Neuronal stem cell (in vitro differentiated cells): ENCODE data around the gene NPAS3.

Experiments
- DNase-seq: peaks from one replicate; pipeline ENCODE4 v3.0.0-alpha.2; 2013; ENCODE audit warnings: low spot score
- H2AFZ ChIP-seq: one replicate; pipeline ENCODE4 v1.6.1; 2013; ENCODE audit warnings: mild to moderate bottlenecking, low read length, inconsistent platforms
- H2AK5ac ChIP-seq: 2 replicates; pipeline ENCODE4 v1.6.1; 2013; ENCODE audit warnings: low read depth, mild to moderate bottlenecking, inconsistent platforms, low read length, moderate library complexity, mixed read lengths
- H2BK120ac ChIP-seq: 2 replicates; pipeline ENCODE4 v1.6.1; 2013; ENCODE audit warnings: low read depth, mild to moderate bottlenecking, inconsistent platforms, low read length, moderate library complexity, mixed read lengths
- H2BK12ac ChIP-seq: one replicate; pipeline ENCODE4 v1.6.1; 2013; ENCODE audit warnings: low read length, inconsistent platforms
- H2BK15ac ChIP-seq: 2 replicates; pipeline ENCODE4 v1.6.1; 2013; ENCODE audit warnings: mild to moderate bottlenecking, low read length, inconsistent platforms, mixed read lengths
- H2BK5ac ChIP-seq: one replicate; pipeline ENCODE4 v1.6.1; 2013; ENCODE audit warnings: inconsistent platforms, mild to moderate bottlenecking, low read length, moderate library complexity
- H3K14ac ChIP-seq: one replicate; pipeline ENCODE4 v1.6.1; 2013; ENCODE audit warnings: low read length, inconsistent platforms
- H3K18ac ChIP-seq: 2 replicates; pipeline ENCODE4 v1.6.1; 2013; ENCODE audit warnings: low read length, inconsistent platforms
- H3K23ac ChIP-seq: 2 replicates; pipeline ENCODE4 v1.6.1; 2013; ENCODE audit warnings: low read depth, mild to moderate bottlenecking, mixed read lengths, low read length, inconsistent platforms; ENCODE audit not compliant: poor library complexity
- H3K27ac ChIP-seq: replicated peaks from 3 replicates; pipeline ENCODE4 v1.5.1; 2013; ENCODE audit warnings: low read length, inconsistent platforms
- H3K27me3 ChIP-seq, 3 experiments: 2 replicates each; pipeline ENCODE4 v1.6.1; 2013; ENCODE audit warnings: low read length in 3 of 3, mild to moderate bottlenecking in 2 of 3, inconsistent platforms in 1 of 3, low read depth in 1 of 3, mixed read lengths in 1 of 3, moderate library complexity in 1 of 3; ENCODE audit not compliant: control insufficient read depth in 3 of 3, insufficient read depth in 3 of 3
- H3K36me3 ChIP-seq, 2 donors: replicated peaks in 1 of 2; 2 replicates each; pipeline ENCODE4 v1.6.1; 2013; ENCODE audit warnings: low read length in 2 of 2; ENCODE audit not compliant: control insufficient read depth in 2 of 2, insufficient read depth in 2 of 2
- H3K4ac ChIP-seq: 2 replicates; pipeline ENCODE4 v1.6.1; 2013; ENCODE audit warnings: inconsistent platforms, mild to moderate bottlenecking, low read length, moderate library complexity
- H3K4me1 ChIP-seq, 2 donors: 1 replicate in 1 of 2; 2 replicates in 1 of 2; pipeline ENCODE4 v1.6.1; 2013; ENCODE audit warnings: low read length in 2 of 2, low read depth in 1 of 2; ENCODE audit not compliant: control insufficient read depth in 2 of 2, insufficient read depth in 1 of 2
- H3K4me2 ChIP-seq: one replicate; pipeline ENCODE4 v1.6.1; 2013; ENCODE audit warnings: mild to moderate bottlenecking, low read length, inconsistent platforms; ENCODE audit not compliant: insufficient read depth, poor library complexity, severe bottlenecking
- H3K4me3 ChIP-seq, 2 donors: 2 replicates each; pipeline ENCODE4 v1.5.1; 2013; ENCODE audit warnings: low read length in 2 of 2, mild to moderate bottlenecking in 2 of 2, inconsistent platforms in 1 of 2, moderate library complexity in 1 of 2
- H3K79me1 ChIP-seq: one replicate; pipeline ENCODE4 v1.6.1; 2013; ENCODE audit warnings: low read depth, mild to moderate bottlenecking, inconsistent platforms, low read length, moderate library complexity
- H3K9ac ChIP-seq: one replicate; pipeline ENCODE4 v1.6.1; 2013; ENCODE audit warnings: mild to moderate bottlenecking, low read depth, low read length, inconsistent platforms; ENCODE audit not compliant: poor library complexity
- H3K9me3 ChIP-seq, 2 donors: replicated peaks in 1 of 2; 2 replicates each; pipeline versions ENCODE3 to v1.6.1; 2013; ENCODE audit warnings: low read length in 2 of 2, mild to moderate bottlenecking in 2 of 2, inconsistent platforms in 1 of 2, low read depth in 1 of 2, mixed read lengths in 1 of 2, moderate library complexity in 1 of 2; ENCODE audit not compliant: control insufficient read depth in 2 of 2, insufficient read depth in 1 of 2
- H4K8ac ChIP-seq: one replicate; pipeline ENCODE4 v1.6.1; 2013; ENCODE audit warnings: low read depth, mild to moderate bottlenecking, inconsistent platforms, low read length, moderate library complexity
- H4K91ac ChIP-seq: one replicate; pipeline ENCODE4 v1.6.1; 2013; ENCODE audit warnings: low read length, low read depth, mild to moderate bottlenecking, inconsistent platforms; ENCODE audit not compliant: poor library complexity
- WGBS, 2 donors: extraction: QIAGEN DNeasy Blood & Tissue Kit; methylation state at CpG; one replicate each; pipeline ENCODE4 v1.1.7; 2013; ENCODE audit warnings: missing lambda C conversion rate in 2 of 2, mixed read lengths in 1 of 2; ENCODE audit not compliant: insufficient read length in 2 of 2, insufficient replicate concordance in 1 of 2; ENCODE audit errors: extremely low coverage in 2 of 2; 5-methylcytosine and 5-hydroxymethylcytosine counted together

Gene NPAS3

GRCh38 chr14:33207467-33208017 lies 268.9 kb downstream of the NPAS3 start:
- no peak overlapping the region for H4K91ac ChIP-seq
- H3K9ac ChIP-seq: no peak overlapping the region
- H3K23ac ChIP-seq: no peak overlapping the region
- no peak overlapping the region for H3K14ac ChIP-seq
- H2AFZ ChIP-seq: no peak overlapping the region
- H3K27ac ChIP-seq: no peak overlapping the region
- H3K4ac ChIP-seq: no peak overlapping the region
- H2BK120ac ChIP-seq: no peak overlapping the region
- H3K9me3 ChIP-seq: peaks cover 0 to 4% of the 10 kb centered on the region in 2 donors
- H3K27me3 ChIP-seq: no peaks in the 10 kb centered on the region
- no peak overlapping the region for H3K18ac ChIP-seq
- H2BK15ac ChIP-seq: no peak overlapping the region
- WGBS, 2 donors: no CpG with 5 or more reads among the region's 1 CpG
- peaks cover 0 to 7% of the 10 kb centered on the region in 2 donors for H3K36me3 ChIP-seq
- no peak overlapping the region for H2AK5ac ChIP-seq
- no peak overlapping the region for H3K4me2 ChIP-seq
- H4K8ac ChIP-seq: no peak overlapping the region
- H3K4me1 ChIP-seq: peaks cover 0 to 18% of the 10 kb centered on the region in 2 donors
- no peak overlapping the region for H3K4me3 ChIP-seq
- no peak for DNase-seq
- no peak overlapping the region for H2BK12ac ChIP-seq
- no peaks in the 10 kb centered on the region for H3K79me1 ChIP-seq
- no peak overlapping the region for H2BK5ac ChIP-seq

GRCh38 chr14:33210311-33210710 lies 271.6 kb downstream of the NPAS3 start:
- H3K4me1 ChIP-seq: peaks cover 0 to 17% of the 10 kb centered on the region in 2 donors
- no peak overlapping the region for H2AFZ ChIP-seq
- H2BK12ac ChIP-seq: no peak overlapping the region
- no peak overlapping the region for H4K91ac ChIP-seq
- H3K79me1 ChIP-seq: no peaks in the 10 kb centered on the region
- no peak overlapping the region for H3K14ac ChIP-seq
- H3K18ac ChIP-seq: no peak overlapping the region
- H3K4me3 ChIP-seq: no peak overlapping the region
- no peak overlapping the region for H3K4me2 ChIP-seq
- H3K27me3 ChIP-seq: no peaks in the 10 kb centered on the region
- no peak overlapping the region for H3K4ac ChIP-seq
- no peak overlapping the region for H4K8ac ChIP-seq
- peak; percentile 33 for DNase-seq
- no peak overlapping the region for H3K9ac ChIP-seq
- H2BK5ac ChIP-seq: no peak overlapping the region
- H3K9me3 ChIP-seq: no peaks in the 10 kb centered on the region
- H3K36me3 ChIP-seq: peaks cover 0 to 6% of the 10 kb centered on the region in 2 donors
- H2BK120ac ChIP-seq: no peak overlapping the region
- H3K23ac ChIP-seq: no peak overlapping the region
- H2AK5ac ChIP-seq: no peak overlapping the region
- no peak overlapping the region for H2BK15ac ChIP-seq
- H3K27ac ChIP-seq: no peak overlapping the region

- Histone ChIP-seq H2AK5ac (no peak overlapping the region), H3K79me1 (no peaks in the 10 kb centered on the region), H3K27me3 (no peaks in the 10 kb centered on the region), H3K4me1 (no peaks in the 10 kb centered on the region), H3K4ac (no peak overlapping the region), H2BK15ac (no peak overlapping the region), H3K36me3 (peaks cover 0 to 83% of the 10 kb centered on the region in 2 donors), H3K18ac (no peak overlapping the region), H2BK5ac (no peak overlapping the region), H3K27ac (no peak overlapping the region), H2AFZ (no peak overlapping the region), H2BK120ac (no peak overlapping the region), H3K23ac (no peak overlapping the region), H3K14ac (no peak overlapping the region), H3K4me3 (no peak overlapping the region), H4K8ac (no peak overlapping the region), H3K4me2 (no peak overlapping the region), H3K9ac (no peak overlapping the region), H3K9me3 (no peaks in the 10 kb centered on the region), H2BK12ac (no peak overlapping the region), H4K91ac (no peak overlapping the region)
- DNase-seq: no peak
- no CpG with 5 or more reads among the region's 2 CpGs for WGBS, 2 donors
Observed at GRCh38 chr14:33218026-33218425, 279.3 kb downstream of the NPAS3 start.

- H3K27ac ChIP-seq: no peak overlapping the region
Observed at GRCh38 chr14:33219957-33220356, 281.3 kb downstream of the NPAS3 start.

More at GRCh38 chr14:33219957-33220356, 281.3 kb downstream of the NPAS3 start:
- no peak overlapping the region for H2BK12ac ChIP-seq
- H4K8ac ChIP-seq: no peak overlapping the region
- H3K23ac ChIP-seq: no peak overlapping the region
- H3K14ac ChIP-seq: no peak overlapping the region
- no peak overlapping the region for H2BK5ac ChIP-seq
- no peaks in the 10 kb centered on the region for H3K27me3 ChIP-seq
- no peaks in the 10 kb centered on the region for H3K4me1 ChIP-seq
- no peak overlapping the region for H2AK5ac ChIP-seq
- no peak overlapping the region for H2AFZ ChIP-seq
- H3K9ac ChIP-seq: no peak overlapping the region
- no peak overlapping the region for H3K4ac ChIP-seq
- peaks cover 0 to 91% of the 10 kb centered on the region in 2 donors for H3K36me3 ChIP-seq
- no peak overlapping the region for H2BK120ac ChIP-seq
- no peak overlapping the region for H4K91ac ChIP-seq
- no peak overlapping the region for H3K18ac ChIP-seq
- no peak for DNase-seq
- no peaks in the 10 kb centered on the region for H3K9me3 ChIP-seq
- H3K4me3 ChIP-seq: no peak overlapping the region
- H3K79me1 ChIP-seq: no peaks in the 10 kb centered on the region
- H2BK15ac ChIP-seq: no peak overlapping the region
- no peak overlapping the region for H3K4me2 ChIP-seq
- no CpG with 5 or more reads among the region's 4 CpGs for WGBS, 2 donors
